Endodermal cell (in vitro differentiated cells): ENCODE measurements around the gene IGF2BP3. TPM values are rescaled to one million over a fixed set of nuclear protein-coding genes. Genes with fewer than 3 reads are reported as not detected.

ENCODE experiments used
- DNase-seq: peaks from one replicate; pipeline ENCODE4 v3.0.0-alpha.2; 2017
- H3K27ac ChIP-seq: 2 replicates; pipeline ENCODE4 v1.5.1; 2013; ENCODE audit warnings: mild to moderate bottlenecking, low read depth, low read length, moderate library complexity
- H3K27me3 ChIP-seq: 2 replicates; pipeline ENCODE4 v1.6.1; 2013; ENCODE audit warnings: mild to moderate bottlenecking, low read length, moderate library complexity; ENCODE audit not compliant: insufficient read depth, control insufficient read depth, poor library complexity, severe bottlenecking
- H3K36me3 ChIP-seq: 2 replicates; pipeline ENCODE4 v1.7.0; 2013; ENCODE audit warnings: mild to moderate bottlenecking, low read length, moderate library complexity; ENCODE audit not compliant: control insufficient read depth, insufficient read depth
- H3K4me1 ChIP-seq: one replicate; pipeline ENCODE4 v1.7.0; 2013; ENCODE audit warnings: low read length; ENCODE audit not compliant: control insufficient read depth, insufficient read depth
- H3K4me3 ChIP-seq: 2 replicates; pipeline ENCODE4 v1.5.1; 2013; ENCODE audit warnings: mild to moderate bottlenecking, low read length, moderate library complexity
- H3K9ac ChIP-seq: 2 replicates; pipeline ENCODE4 v1.6.1; 2013; ENCODE audit warnings: mild to moderate bottlenecking, low read length, moderate library complexity; ENCODE audit not compliant: poor library complexity, severe bottlenecking; ENCODE audit errors: extremely low read depth
- H3K9me3 ChIP-seq: 2 replicates; pipeline ENCODE4 v1.6.1; 2013; ENCODE audit warnings: mild to moderate bottlenecking, low read length, moderate library complexity; ENCODE audit not compliant: control insufficient read depth
- H3K27ac Mint-ChIP-seq: 2 replicates; pipeline ENCODE4 v1.8.0; 2020; ENCODE audit warnings: mixed read lengths
- H3K27me3 Mint-ChIP-seq: 2 replicates; pipeline ENCODE4 v1.8.0; 2021; ENCODE audit warnings: mild to moderate bottlenecking, mixed read lengths; ENCODE audit not compliant: insufficient read depth
- H3K36me3 Mint-ChIP-seq: 2 replicates; pipeline ENCODE4 v1.8.0; 2020; ENCODE audit warnings: low read depth, mixed read lengths
- H3K4me1 Mint-ChIP-seq: 2 replicates; pipeline ENCODE4 v1.8.0; 2020; ENCODE audit warnings: mixed read lengths
- H3K4me3 Mint-ChIP-seq: 2 replicates; pipeline ENCODE4 v1.8.0; 2020; ENCODE audit warnings: mild to moderate bottlenecking, moderate library complexity, mixed read lengths
- H3K9me3 Mint-ChIP-seq: 2 replicates; pipeline ENCODE4 v1.8.0; 2020; ENCODE audit warnings: mild to moderate bottlenecking, mixed read lengths
- WGBS, 2 experiments: methylation state at CpG; one replicate each; pipeline versions ENCODE4 v1.1.5 to v1.1.7; 2013; ENCODE audit warnings: missing lambda C conversion rate in 2 of 2, mixed read lengths in 1 of 2; ENCODE audit not compliant: insufficient coverage in 1 of 2, insufficient read length in 1 of 2; 5-methylcytosine and 5-hydroxymethylcytosine counted together
- total RNA-seq, 2 donors: library from RNA; stranded (reverse); fragmentation: NEBNext Ultra II Directional in 1 of 2; extraction: Animal tissue kit (Norgen Biotek cat#: 25700) in 1 of 2; gene quantifications; 2 replicates in 1 of 2; 3 replicates in 1 of 2; pipeline ENCODE4 v1.2.1, GENCODE V29; 2021
- TF ChIP-seq, protein P1 (sequence below): fragments of 200-600 bp; sonication (generic); conservative IDR thresholded peaks from 2 replicates; pipeline ENCODE4 v1.5.0; 2021; ENCODE audit warnings: antibody characterized with exemption, mild to moderate bottlenecking

Gene IGF2BP3
- total RNA-seq, 2 donors from 2014 or later, result 114 to 123 TPM

- H3K4me3 Mint-ChIP-seq, result no peak overlapping the region
- H3K27ac Mint-ChIP-seq, result no peak overlapping the region
- 90 to 95% methylated on average over 4 of the region's 4 CpGs for WGBS, 2 experiments
- H3K36me3 ChIP-seq, result peaks cover 66% of the 10 kb centered on the region
- no peaks in the 10 kb centered on the region for H3K27me3 Mint-ChIP-seq
- H3K36me3 Mint-ChIP-seq, result peaks cover 34% of the 10 kb centered on the region
- H3K4me3 ChIP-seq, result no peak overlapping the region
- no peaks in the 10 kb centered on the region for H3K4me1 ChIP-seq
- no peak overlapping the region for H3K27ac ChIP-seq
- no peaks in the 10 kb centered on the region for H3K9me3 ChIP-seq
- no peaks in the 10 kb centered on the region for H3K9me3 Mint-ChIP-seq
- TF ChIP-seq, protein P1, sequence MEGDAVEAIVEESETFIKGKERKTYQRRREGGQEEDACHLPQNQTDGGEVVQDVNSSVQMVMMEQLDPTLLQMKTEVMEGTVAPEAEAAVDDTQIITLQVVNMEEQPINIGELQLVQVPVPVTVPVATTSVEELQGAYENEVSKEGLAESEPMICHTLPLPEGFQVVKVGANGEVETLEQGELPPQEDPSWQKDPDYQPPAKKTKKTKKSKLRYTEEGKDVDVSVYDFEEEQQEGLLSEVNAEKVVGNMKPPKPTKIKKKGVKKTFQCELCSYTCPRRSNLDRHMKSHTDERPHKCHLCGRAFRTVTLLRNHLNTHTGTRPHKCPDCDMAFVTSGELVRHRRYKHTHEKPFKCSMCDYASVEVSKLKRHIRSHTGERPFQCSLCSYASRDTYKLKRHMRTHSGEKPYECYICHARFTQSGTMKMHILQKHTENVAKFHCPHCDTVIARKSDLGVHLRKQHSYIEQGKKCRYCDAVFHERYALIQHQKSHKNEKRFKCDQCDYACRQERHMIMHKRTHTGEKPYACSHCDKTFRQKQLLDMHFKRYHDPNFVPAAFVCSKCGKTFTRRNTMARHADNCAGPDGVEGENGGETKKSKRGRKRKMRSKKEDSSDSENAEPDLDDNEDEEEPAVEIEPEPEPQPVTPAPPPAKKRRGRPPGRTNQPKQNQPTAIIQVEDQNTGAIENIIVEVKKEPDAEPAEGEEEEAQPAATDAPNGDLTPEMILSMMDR, result no peak
- peaks cover 5% of the 10 kb centered on the region for H3K4me1 Mint-ChIP-seq
- no peak overlapping the region for H3K9ac ChIP-seq
- no peaks in the 10 kb centered on the region for H3K27me3 ChIP-seq
- peak; percentile 47 for DNase-seq
Observed at GRCh38 chr7:23397241-23397640, 73.0 kb downstream of the IGF2BP3 start.

DNA sequence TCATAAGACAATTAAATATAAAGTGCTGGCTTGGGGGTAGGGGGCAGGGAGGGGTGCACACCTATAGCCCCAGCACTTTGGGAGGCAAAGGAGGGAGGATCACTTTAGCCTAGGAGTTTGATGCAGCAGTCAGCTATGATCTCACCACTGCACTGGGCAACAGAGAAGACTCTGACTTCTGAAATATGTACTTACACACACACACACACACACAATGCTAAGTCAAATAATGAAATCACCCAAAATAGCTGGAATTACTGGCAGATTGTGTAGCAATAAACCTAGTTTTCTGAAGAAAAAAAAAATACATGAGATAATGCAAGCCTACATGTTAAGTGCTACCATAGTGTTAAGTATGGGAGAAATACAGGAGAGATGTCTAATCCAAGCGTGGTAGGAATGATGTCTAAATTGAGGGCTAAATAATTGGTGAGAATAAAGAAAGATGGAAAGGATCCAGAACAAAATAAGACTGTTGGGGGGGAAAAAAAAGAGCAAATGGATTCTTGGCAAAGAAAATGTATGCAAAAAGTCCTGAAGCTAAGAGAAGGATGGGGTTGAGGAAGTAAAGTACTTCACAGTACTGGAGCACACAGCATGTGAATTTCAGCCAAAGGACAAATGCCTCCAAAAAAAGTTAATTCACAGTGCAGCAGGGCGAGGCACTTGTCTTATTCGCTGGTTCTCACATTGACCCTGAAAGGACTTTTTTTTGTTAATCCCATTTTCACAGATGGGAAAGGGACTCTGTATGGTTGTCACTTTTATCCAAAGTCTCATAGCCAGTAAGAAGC, 73.9 kb downstream of the IGF2BP3 start:
- Mint-ChIP-seq H3K4me1 (peaks cover 5% of the 10 kb centered on the region), H3K36me3 (peaks cover 35% of the 10 kb centered on the region), H3K9me3 (no peaks in the 10 kb centered on the region), H3K4me3 (no peak overlapping the region), H3K27me3 (no peaks in the 10 kb centered on the region), H3K27ac (no peak overlapping the region)
- H3K27ac ChIP-seq, result no peak overlapping the region
- no peak for DNase-seq
- no peak overlapping the region for H3K9ac ChIP-seq
- WGBS, 2 experiments, result 96 to 100% methylated on average over 3 of the region's 3 CpGs
- H3K27me3 ChIP-seq, result no peaks in the 10 kb centered on the region
- peaks cover 66% of the 10 kb centered on the region for H3K36me3 ChIP-seq
- no peaks in the 10 kb centered on the region for H3K4me1 ChIP-seq
- H3K4me3 ChIP-seq, result no peak overlapping the region
- TF ChIP-seq, protein P1, result no peak
- H3K9me3 ChIP-seq, result no peaks in the 10 kb centered on the region

GRCh38 chr7:23394488-23395171, 75.7 kb downstream of the IGF2BP3 start:
- H3K4me3 Mint-ChIP-seq, result no peak overlapping the region
- peaks cover 38% of the 10 kb centered on the region for H3K36me3 Mint-ChIP-seq

More at GRCh38 chr7:23394488-23395171, 75.7 kb downstream of the IGF2BP3 start:
- Mint-ChIP-seq H3K4me1 (peaks cover 5% of the 10 kb centered on the region), H3K27ac (peak overlapping the region; percentile 10), H3K27me3 (no peaks in the 10 kb centered on the region), H3K9me3 (no peaks in the 10 kb centered on the region)
- Histone ChIP-seq H3K9ac (no peak overlapping the region), H3K27ac (no peak overlapping the region), H3K9me3 (no peaks in the 10 kb centered on the region), H3K4me3 (no peak overlapping the region), H3K27me3 (no peaks in the 10 kb centered on the region), H3K4me1 (no peaks in the 10 kb centered on the region), H3K36me3 (peaks cover 57% of the 10 kb centered on the region)
- DNase-seq, result no peak
- 87% methylated on average over 3 of the region's 3 CpGs; no CpG with 5 or more reads in 1 of the 2 experiments for WGBS, 2 experiments
- TF ChIP-seq, protein P1, result no peak
